H54 (cell line): ENCODE results near the gene GTF2F1.

Source experiments
- DNase-seq: peaks from one replicate; pipeline ENCODE4 v3.0.0; 2011; ENCODE audit warnings: low spot score, mixed read lengths; ENCODE audit not compliant: insufficient read length
- FAIRE-seq: peaks from 3 replicates; lab custom pipeline; 2011; peaks lifted over from hg19 to GRCh38; lab: Jason Lieb, UNC
- POLR2A ChIP-seq: IDR thresholded peaks from 2 replicates; pipeline ENCODE4 v1.6.1; 2011; ENCODE audit warnings: low read depth, mild to moderate bottlenecking, low read length

Gene GTF2F1

GRCh38 chr19:6387372-6387771 lies 5.6 kb downstream of the GTF2F1 start:
- FAIRE-seq (no peak), DNase-seq (no peak)
- no peak for TF ChIP-seq POLR2A

GRCh38 chr19:6384381-6384780 lies 8.6 kb downstream of the GTF2F1 start:
- FAIRE-seq (no peak), DNase-seq (no peak)
- no peak for TF ChIP-seq POLR2A

- DNase-seq (no peak), FAIRE-seq (no peak)
- TF ChIP-seq POLR2A, result no peak
Observed at GRCh38 chr19:6383188-6383587, 9.8 kb downstream of the GTF2F1 start.

GRCh38 chr19:6381030-6381750 lies 11.8 kb downstream of the GTF2F1 start:
- FAIRE-seq (no peak), DNase-seq (no peak)
- no peak for TF ChIP-seq POLR2A

- no peak for FAIRE-seq
- no peak for DNase-seq
- TF ChIP-seq POLR2A, result no peak
Observed at GRCh38 chr19:6379744-6380143, 13.2 kb downstream of the GTF2F1 start.

GRCh38 chr19:6378486-6378885 lies 14.5 kb downstream of the GTF2F1 start:
- FAIRE-seq, result no peak
- no peak for TF ChIP-seq POLR2A
- no peak for DNase-seq

GRCh38 chr19:6378041-6378440 lies 14.9 kb downstream of the GTF2F1 start:
- FAIRE-seq (no peak), DNase-seq (no peak)
- no peak for TF ChIP-seq POLR2A

- FAIRE-seq (no peak), DNase-seq (no peak)
- TF ChIP-seq POLR2A, result no peak
Observed at GRCh38 chr19:6376512-6377190, 16.3 kb downstream of the GTF2F1 start.

GRCh38 chr19:6375411-6376010 lies 17.5 kb downstream of the GTF2F1 start, which contains the start of gene PSPN:
Gene PSPN, minus strand, starts transcription at chr19:6375933. Its CDS starts 84 bp downstream, at chr19:6375849.
- FAIRE-seq (no peak), DNase-seq (no peak)
- TF ChIP-seq POLR2A, result no peak

GRCh38 chr19:6374711-6375410 lies 18.1 kb downstream of the GTF2F1 start:
- FAIRE-seq (no peak), DNase-seq (no peak)
- no peak for TF ChIP-seq POLR2A

GRCh38 chr19:6374161-6374709 lies 18.7 kb downstream of the GTF2F1 start:
- no peak for DNase-seq
- TF ChIP-seq POLR2A, result no peak
- FAIRE-seq, result no peak

GRCh38 chr19:6373813-6374108 lies 19.2 kb downstream of the GTF2F1 start:
- FAIRE-seq (no peak), DNase-seq (no peak)
- TF ChIP-seq POLR2A, result no peak

GRCh38 chr19:6373096-6373812 lies 19.7 kb downstream of the GTF2F1 start:
- DNase-seq, result peak; percentile 93
- TF ChIP-seq POLR2A, result peak; percentile 9; the same call in 1 of the 2 replicates
- FAIRE-seq, result peak; percentile 62

GRCh38 chr19:6372594-6373095 lies 20.3 kb downstream of the GTF2F1 start, which contains the start of gene ALKBH7:
Gene ALKBH7, plus strand, starts transcription at chr19:6372794. Its CDS starts 27 bp downstream, at chr19:6372821.
- peak; percentile 36; the same call in 1 of the 2 replicates for TF ChIP-seq POLR2A
- FAIRE-seq, result peak; percentile 93
- peak; percentile 90 for DNase-seq
